Activated CD8-positive, alpha-beta T cell treated with anti-CD3 and anti-CD28 coated beads for 36 hours (primary cell): ENCODE results near the gene UNC5A. TPM values are rescaled to one million over a fixed set of nuclear protein-coding genes. Genes with fewer than 3 reads are reported as not detected.

Experiments
- ATAC-seq: fragments of 200-7000 bp; cut with Tn5 transposase; one replicate; pipeline ENCODE4 v1.10.0; 2021; ENCODE audit warnings: mild to moderate bottlenecking, moderate library complexity
- CTCF ChIA-PET: fragments of 350-600 bp; sonication (Branson Sonifier 250); formaldehyde crosslinking; loops from one replicate; lab custom pipeline; 2021; ENCODE audit warnings: antibody characterized with exemption; lab: Charles Lee
- POLR2A ChIA-PET: fragments of 350-600 bp; sonication (Branson Sonifier 250); formaldehyde crosslinking; loops from one replicate; lab custom pipeline; 2021; ENCODE audit warnings: antibody characterized with exemption; lab: Charles Lee
- DNase-seq: peaks from one replicate; pipeline ENCODE4 v3.0.0-alpha.2; 2020
- H3K27ac Mint-ChIP-seq: one replicate; pipeline ENCODE4 v1.8.0; 2021; ENCODE audit warnings: mild to moderate bottlenecking, mixed read lengths
- H3K27me3 Mint-ChIP-seq: one replicate; pipeline ENCODE4 v1.8.0; 2021; ENCODE audit warnings: mixed read lengths
- H3K36me3 Mint-ChIP-seq: one replicate; pipeline ENCODE4 v1.8.0; 2021; ENCODE audit warnings: low read depth, mixed read lengths
- H3K4me1 Mint-ChIP-seq: one replicate; pipeline ENCODE4 v1.8.0; 2021; ENCODE audit warnings: low read depth, mixed read lengths
- H3K4me3 Mint-ChIP-seq: one replicate; pipeline ENCODE4 v1.8.0; 2021; ENCODE audit warnings: mild to moderate bottlenecking, moderate library complexity, mixed read lengths
- H3K9me3 Mint-ChIP-seq: one replicate; pipeline ENCODE4 v1.8.0; 2021; ENCODE audit warnings: mixed read lengths
- intact Hi-C: fragments of 100-400 bp; cut with micrococcal nuclease; formaldehyde crosslinking; loops from one replicate; pipeline ENCODE4 v1.10.0; 2022
- total RNA-seq, 2 experiments: library from RNA; stranded (reverse); gene quantifications; one replicate each; pipeline ENCODE4 v1.2.3, GENCODE V29; 2021
- TF ChIP-seq, protein P1 (sequence below): fragments of 200-600 bp; IDR thresholded peaks from one replicate; pipeline ENCODE4 v1.8.0; 2022; ENCODE audit warnings: antibody characterized with exemption, mild to moderate bottlenecking

Gene UNC5A
- total RNA-seq, 2 experiments from 2014 or later, result not detected

DNA sequence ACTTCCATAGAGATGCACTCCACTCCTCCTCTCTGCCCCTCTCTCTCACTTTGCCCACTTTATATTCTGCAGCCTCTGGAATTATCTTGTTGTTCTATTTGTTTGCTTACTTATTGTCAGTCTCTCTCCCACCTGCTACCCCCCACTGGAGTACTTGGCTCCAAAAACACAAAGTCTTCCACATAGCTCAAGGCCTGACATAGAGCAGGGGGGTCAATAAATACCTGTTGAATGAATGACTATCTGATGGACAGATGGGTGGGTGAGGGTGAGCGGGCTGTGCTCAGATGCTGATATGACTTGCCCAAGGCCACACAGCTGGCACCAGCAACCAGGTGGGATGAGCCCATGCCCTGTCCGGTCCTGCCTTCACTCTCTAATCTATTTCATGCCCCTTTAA, 13.4 kb upstream of the UNC5A start:
- DNase-seq (no peak), ATAC-seq (no peak)
- intact Hi-C loops, result no loop called here
- TF ChIP-seq, protein P1, sequence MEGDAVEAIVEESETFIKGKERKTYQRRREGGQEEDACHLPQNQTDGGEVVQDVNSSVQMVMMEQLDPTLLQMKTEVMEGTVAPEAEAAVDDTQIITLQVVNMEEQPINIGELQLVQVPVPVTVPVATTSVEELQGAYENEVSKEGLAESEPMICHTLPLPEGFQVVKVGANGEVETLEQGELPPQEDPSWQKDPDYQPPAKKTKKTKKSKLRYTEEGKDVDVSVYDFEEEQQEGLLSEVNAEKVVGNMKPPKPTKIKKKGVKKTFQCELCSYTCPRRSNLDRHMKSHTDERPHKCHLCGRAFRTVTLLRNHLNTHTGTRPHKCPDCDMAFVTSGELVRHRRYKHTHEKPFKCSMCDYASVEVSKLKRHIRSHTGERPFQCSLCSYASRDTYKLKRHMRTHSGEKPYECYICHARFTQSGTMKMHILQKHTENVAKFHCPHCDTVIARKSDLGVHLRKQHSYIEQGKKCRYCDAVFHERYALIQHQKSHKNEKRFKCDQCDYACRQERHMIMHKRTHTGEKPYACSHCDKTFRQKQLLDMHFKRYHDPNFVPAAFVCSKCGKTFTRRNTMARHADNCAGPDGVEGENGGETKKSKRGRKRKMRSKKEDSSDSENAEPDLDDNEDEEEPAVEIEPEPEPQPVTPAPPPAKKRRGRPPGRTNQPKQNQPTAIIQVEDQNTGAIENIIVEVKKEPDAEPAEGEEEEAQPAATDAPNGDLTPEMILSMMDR, result no peak
- H3K27ac Mint-ChIP-seq, result no peak overlapping the region
- H3K9me3 Mint-ChIP-seq, result no peaks in the 10 kb centered on the region
- peaks cover 31% of the 10 kb centered on the region for H3K27me3 Mint-ChIP-seq
- no peaks in the 10 kb centered on the region for H3K4me1 Mint-ChIP-seq
- ChIA-PET CTCF (interaction anchor here (2.6 kb wide), 1 partner anchor 136 kb away, joined by 12 read pairs; no protein-coding TSS in a partner anchor), POLR2A (interaction anchor here (1.3 kb wide), 1 partner anchor 8 kb away, joined by 3 read pairs; no protein-coding TSS in a partner anchor)
- no peak overlapping the region for H3K4me3 Mint-ChIP-seq
- H3K36me3 Mint-ChIP-seq, result no peaks in the 10 kb centered on the region

DNA sequence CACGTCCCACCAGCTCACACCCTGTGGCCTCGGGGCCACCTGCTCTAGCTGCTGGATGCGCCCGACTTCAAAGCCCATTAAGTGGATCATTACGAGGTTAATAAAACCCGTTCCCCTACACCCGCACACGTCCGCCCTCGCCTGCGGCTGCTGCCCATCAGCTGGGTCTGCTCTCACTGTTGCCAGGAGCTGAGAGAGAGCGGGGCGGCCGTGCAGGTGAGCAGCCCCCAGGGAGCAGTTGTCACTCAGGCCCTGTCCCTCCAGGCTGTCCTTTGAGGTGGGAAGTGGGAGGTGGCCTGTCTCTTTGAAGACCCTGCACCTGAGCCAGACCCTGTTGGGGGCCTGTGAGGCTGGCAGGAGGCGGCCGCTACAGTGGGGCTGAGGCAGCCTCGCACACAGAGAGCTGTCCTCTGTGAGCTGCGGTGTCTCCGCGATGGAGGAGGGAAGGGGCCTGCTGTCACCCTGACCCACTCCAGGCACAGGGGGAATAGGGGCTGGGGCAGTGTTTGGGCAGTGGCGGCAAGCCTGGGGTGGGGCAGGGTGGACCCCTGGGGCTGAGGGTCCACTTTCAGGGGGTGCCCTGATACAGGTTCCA, 12.8 kb upstream of the UNC5A start:
- no peaks in the 10 kb centered on the region for H3K36me3 Mint-ChIP-seq
- TF ChIP-seq, protein P1, result no peak
- H3K4me1 Mint-ChIP-seq, result no peaks in the 10 kb centered on the region
- ChIA-PET POLR2A (interaction anchor here (1.3 kb wide), 1 partner anchor 9 kb away, joined by 3 read pairs; no protein-coding TSS in a partner anchor), CTCF (interaction anchor here (2.6 kb wide), 1 partner anchor 137 kb away, joined by 12 read pairs; no protein-coding TSS in a partner anchor)
- H3K9me3 Mint-ChIP-seq, result no peaks in the 10 kb centered on the region
- no peak for ATAC-seq
- H3K27me3 Mint-ChIP-seq, result peaks cover 31% of the 10 kb centered on the region
- intact Hi-C loops, result no loop called here
- no peak overlapping the region for H3K27ac Mint-ChIP-seq
- H3K4me3 Mint-ChIP-seq, result no peak overlapping the region
- DNase-seq, result no peak

DNA sequence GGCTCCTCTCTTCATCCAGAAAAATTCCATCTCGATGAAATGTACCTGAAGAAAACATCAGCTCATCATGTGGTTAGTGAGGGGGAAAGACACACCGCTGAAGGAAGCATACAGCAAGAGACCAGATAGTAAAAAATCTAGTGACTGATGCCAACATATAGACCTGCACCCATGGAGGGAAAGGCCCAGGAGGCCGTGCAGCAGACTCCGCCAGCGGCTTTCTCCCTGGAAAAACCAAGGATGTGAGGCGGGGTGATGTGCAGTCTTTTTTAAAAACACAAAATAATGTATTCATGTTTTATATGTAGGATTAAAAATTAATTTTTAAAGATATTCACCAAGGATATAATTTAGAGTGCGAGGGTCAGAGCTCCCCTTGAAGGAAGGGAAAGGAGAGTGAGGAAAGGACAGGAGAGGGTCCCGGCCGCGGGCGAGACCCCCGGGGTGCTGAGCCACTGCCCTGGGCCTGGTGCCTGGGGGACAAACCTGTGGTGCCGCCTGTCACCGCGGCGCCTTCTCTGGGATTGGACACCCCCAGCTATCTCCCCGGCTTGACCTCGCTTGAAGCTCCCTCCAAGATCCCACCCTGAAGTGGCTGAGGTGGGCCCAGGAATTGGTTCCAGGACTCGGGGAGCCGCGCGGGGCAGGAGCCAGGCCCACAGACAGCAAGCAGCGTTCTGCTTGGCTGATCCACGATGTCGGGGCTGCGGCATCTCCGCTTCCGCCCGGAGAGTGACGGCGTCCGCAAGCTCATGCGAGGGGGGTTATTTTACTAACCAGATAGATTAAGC, 12.1 kb upstream of the UNC5A start:
- no peak for DNase-seq
- H3K27me3 Mint-ChIP-seq, result peaks cover 35% of the 10 kb centered on the region
- CTCF ChIA-PET, result interaction anchor here (2.6 kb wide), 1 partner anchor 137 kb away, joined by 12 read pairs; no protein-coding TSS in a partner anchor
- ATAC-seq, result no peak
- intact Hi-C loops, result no loop called here
- TF ChIP-seq, protein P1, result no peak
- H3K27ac Mint-ChIP-seq, result no peak overlapping the region
- no peak overlapping the region for H3K4me3 Mint-ChIP-seq
- H3K9me3 Mint-ChIP-seq, result no peaks in the 10 kb centered on the region
- no peaks in the 10 kb centered on the region for H3K36me3 Mint-ChIP-seq
- H3K4me1 Mint-ChIP-seq, result no peaks in the 10 kb centered on the region
- POLR2A ChIA-PET, result no interaction called here

DNA sequence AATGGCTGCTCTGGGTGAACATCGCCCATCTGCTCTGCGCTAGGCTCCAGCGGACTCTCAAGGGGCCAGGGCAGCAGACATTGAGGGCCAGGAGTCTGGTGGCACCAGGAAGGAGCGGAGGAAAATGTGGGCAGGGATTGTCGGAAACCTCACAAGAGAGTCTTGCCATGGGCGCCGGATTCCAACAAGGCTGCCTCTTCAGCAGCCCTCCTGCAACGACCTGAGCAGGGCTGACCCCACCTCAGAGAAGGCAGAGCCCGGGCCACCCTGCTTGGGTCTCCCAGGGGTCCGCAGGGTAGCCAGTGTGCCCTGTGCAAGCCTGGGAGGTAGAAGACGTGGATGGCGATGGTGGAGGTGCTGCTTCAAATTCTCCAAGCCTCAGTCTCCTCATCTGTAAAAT, 11.4 kb upstream of the UNC5A start:
- POLR2A ChIA-PET, result no interaction called here

More for the DNA sequence above, 11.4 kb upstream of the UNC5A start:
- ATAC-seq, result no peak
- Mint-ChIP-seq H3K4me1 (no peaks in the 10 kb centered on the region), H3K9me3 (no peaks in the 10 kb centered on the region), H3K4me3 (no peak overlapping the region), H3K27ac (no peak overlapping the region), H3K27me3 (peaks cover 34% of the 10 kb centered on the region), H3K36me3 (no peaks in the 10 kb centered on the region)
- TF ChIP-seq, protein P1, result no peak
- DNase-seq, result no peak
- intact Hi-C loops, result no loop called here
- CTCF ChIA-PET, result interaction anchor here (2.6 kb wide), 1 partner anchor 138 kb away, joined by 12 read pairs; no protein-coding TSS in a partner anchor
